Suprapubic skin (tissue), 4 donors: ENCODE measurements around the gene HIVEP3.

Source experiments
- CTCF ChIP-seq, 2 donors: fragments of 200-600 bp in 1 of 2; fragments of 450-650 bp in 1 of 2; sonication (generic) in 1 of 2; IDR thresholded peaks; one replicate each; pipeline ENCODE4 v1.5.1; 2016 to 2019; ENCODE audit warnings: antibody characterized with exemption in 2 of 2, mild to moderate bottlenecking in 1 of 2, moderate library complexity in 1 of 2
- POLR2A ChIP-seq, 2 donors: fragments of 450-650 bp; IDR thresholded peaks; one replicate each; pipeline ENCODE4 v1.6.1; 2017; ENCODE audit warnings: antibody characterized with exemption in 2 of 2, mild to moderate bottlenecking in 2 of 2, moderate library complexity in 2 of 2
- POLR2AphosphoS5 ChIP-seq, 3 donors: sonication (generic); formaldehyde crosslinking; IDR thresholded peaks; one replicate each; pipeline ENCODE4 v1.6.1; 2017; ENCODE audit warnings: antibody characterized with exemption in 3 of 3

GRCh38 chr1:41708332-41708731, 210.4 kb downstream of the HIVEP3 start:
- no peak for TF ChIP-seq CTCF (IDR thresholded peaks at IDR 0.05)
- TF ChIP-seq POLR2AphosphoS5 (IDR thresholded peaks at IDR 0.05): no peak
- TF ChIP-seq POLR2A (IDR thresholded peaks at IDR 0.05): no peak
